H1 (cell line): Measurements from ENCODE around the gene PTH1R. TPM values are rescaled to one million over a fixed set of nuclear protein-coding genes. Genes with fewer than 3 reads are reported as not detected.

Experiments
- BCL11A ChIP-seq, 2 experiments: IDR thresholded peaks; one replicate each; pipeline ENCODE4 v1.6.1; 2011; ENCODE audit warnings: low read depth in 2 of 2, low read length in 2 of 2, mild to moderate bottlenecking in 2 of 2
- CEBPB ChIP-seq: IDR thresholded peaks from 2 replicates; pipeline ENCODE4 v1.6.1; 2012; ENCODE audit warnings: low read depth, low read length
- polyA plus RNA-seq, 7 experiments: library from polyadenylated mRNA; depleted of rRNA in 3 of 7; stranded (reverse) in 5 of 7; unstranded in 2 of 7; fragments of >200 nt in 5 of 7; fragments of 200-250 nt in 2 of 7; gene quantifications; 1 replicate in 5 of 7; 2 replicates in 1 of 7; 4 replicates in 1 of 7; pipeline versions ENCODE4 v1.2.1 to v1.2.3, GENCODE V29; 2011 to 2013; ENCODE audit warnings: missing spikeins in 2 of 7, mixed read lengths in 2 of 7
- total RNA-seq: library from RNA; stranded (reverse); fragmentation: NEBNext Ultra II Directional; extraction: Animal tissue kit (Norgen Biotek cat#: 25700); gene quantifications from 2 replicates; pipeline ENCODE4 v1.2.1, GENCODE V29; 2021

PTH1R gene
- total and polyA plus RNA-seq, 2 of the 8 experiments (the other 6 are each of a cell fraction or from before 2014, with no cell fraction given) = 0.57 to 1.5 TPM

DNA sequence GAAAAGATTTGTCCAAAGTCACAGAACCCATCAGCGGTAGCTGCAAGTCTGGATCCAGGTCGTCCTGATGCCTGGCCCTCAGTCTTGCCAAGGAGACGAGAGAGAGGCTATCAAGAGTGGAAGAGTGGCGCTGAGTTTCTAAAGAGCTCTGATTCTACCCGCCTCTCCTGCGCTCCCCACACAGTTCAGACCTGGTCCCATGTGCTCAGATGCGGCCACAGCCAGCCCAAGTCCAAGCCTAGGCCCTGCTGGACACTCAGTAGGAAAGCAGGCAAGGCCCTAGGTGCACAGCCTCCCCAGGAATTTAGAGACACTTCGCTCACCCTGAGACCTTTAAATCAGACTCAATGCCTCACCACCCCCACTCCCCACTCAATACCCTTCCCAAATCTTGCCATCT, 66.7 kb downstream of the PTH1R start (continued):
- no peak for TF ChIP-seq BCL11A (IDR thresholded peaks at IDR 0.05; ENCODE audit: low read depth in 2 of 2, low read length in 2 of 2)
- no peak for TF ChIP-seq CEBPB
